HG02678 (cell line): ENCODE data around the gene MPZL3.
A peak's percentile ranks its signal among the peaks of the same experiment; 100 is the strongest.

Experiments
- ATAC-seq: cut with Tn5 transposase; IDR thresholded peaks from one replicate; pipeline ENCODE4 v1.9.1; 2021; ENCODE audit warnings: mild to moderate bottlenecking, moderate library complexity; ENCODE audit not compliant: unreplicated experiment

MPZL3 gene

GRCh38 chr11:118251858-118252652 lies at the start of gene MPZL3:
Gene MPZL3 (minus strand): TSS chr11:118252365. CDS start chr11:118252294, 71 bp downstream.
- peak; percentile 79 for ATAC-seq

- no peak for ATAC-seq
Observed at GRCh38 chr11:118301600-118302195, 49.5 kb upstream of the MPZL3 start.

- no peak for ATAC-seq
Observed at GRCh38 chr11:118295815-118296454, 43.8 kb upstream of the MPZL3 start.

- no peak for ATAC-seq
Observed at GRCh38 chr11:118295199-118295598, 43.0 kb upstream of the MPZL3 start.

- no peak for ATAC-seq
Observed at GRCh38 chr11:118294053-118294452, 41.9 kb upstream of the MPZL3 start.

- no peak for ATAC-seq
Observed at GRCh38 chr11:118291477-118292135, 39.4 kb upstream of the MPZL3 start.

GRCh38 chr11:118290923-118291322 lies 38.8 kb upstream of the MPZL3 start:
- no peak for ATAC-seq

- no peak for ATAC-seq
Observed at GRCh38 chr11:118289401-118289800, 37.2 kb upstream of the MPZL3 start.

- no peak for ATAC-seq
Observed at GRCh38 chr11:118287006-118287405, 34.8 kb upstream of the MPZL3 start.

GRCh38 chr11:118286545-118286944 lies 34.4 kb upstream of the MPZL3 start:
- ATAC-seq, result no peak

GRCh38 chr11:118283756-118284350 lies 31.7 kb upstream of the MPZL3 start:
- ATAC-seq, result no peak

GRCh38 chr11:118283037-118283636 lies 31.0 kb upstream of the MPZL3 start:
- no peak for ATAC-seq

GRCh38 chr11:118282606-118283005 lies 30.4 kb upstream of the MPZL3 start:
- no peak for ATAC-seq

GRCh38 chr11:118281284-118281683 lies 29.1 kb upstream of the MPZL3 start:
- no peak for ATAC-seq

- ATAC-seq, result no peak
Observed at GRCh38 chr11:118277312-118277711, 25.1 kb upstream of the MPZL3 start.

GRCh38 chr11:118276422-118276821 lies 24.3 kb upstream of the MPZL3 start:
- no peak for ATAC-seq

GRCh38 chr11:118275176-118275575 lies 23.0 kb upstream of the MPZL3 start:
- no peak for ATAC-seq

GRCh38 chr11:118274186-118274585 lies 22.0 kb upstream of the MPZL3 start:
- ATAC-seq, result no peak

GRCh38 chr11:118272001-118272400 lies 19.8 kb upstream of the MPZL3 start:
- ATAC-seq, result no peak

- ATAC-seq, result no peak
Observed at GRCh38 chr11:118267486-118267885, 15.3 kb upstream of the MPZL3 start.

- no peak for ATAC-seq
Observed at GRCh38 chr11:118265954-118266353, 13.8 kb upstream of the MPZL3 start.
